Measurements from ENCODE around the gene VN1R2. TPM values are rescaled to one million over a fixed set of nuclear protein-coding genes. Genes with fewer than 3 reads are reported as not detected.
"Not testable (repeated sequence)": the region's sequence is repeated elsewhere in the genome, so short reads cannot be mapped to it uniquely, and the experiment has no call there.

The VN1R2 gene
- total and polyA plus RNA-seq, 7 donors: not detected

- 94 to 95% (median 95%) methylated on average over 2 of the region's 2 CpGs for WGBS, 3 donors
- Histone ChIP-seq H3K4me1 (no peaks in the 10 kb centered on the region), H3K27me3 (ENCODE audit: insufficient read depth in 3 of 3, low read length in 2 of 3) (peaks cover 0 to 2% (median 0%) of the 10 kb centered on the region in 3 donors), H3K4me3 (no peak overlapping the region), H3K9me3 (no peaks in the 10 kb centered on the region), H3K36me3 (ENCODE audit: insufficient read depth in 1 of 2, low read depth in 1 of 2) (no peaks in the 10 kb centered on the region), H3K27ac (no peak overlapping the region)
- DNase-seq (no peak), ATAC-seq (no peak)
- intact Hi-C loops (cut with DNase I): no loop called here
- TF ChIP-seq CTCF (IDR thresholded peaks at IDR 0.05): no peak
Measured at GRCh38 chr19:53275480-53275879, 17.4 kb downstream of the VN1R2 start.

- H3K36me3 ChIP-seq (ENCODE audit: insufficient read depth in 1 of 2, low read depth in 1 of 2); H3K4me1 ChIP-seq; H3K27ac ChIP-seq; H3K4me3 ChIP-seq; intact Hi-C loops (cut with DNase I); H3K27me3 ChIP-seq (ENCODE audit: insufficient read depth in 3 of 3, low read length in 2 of 3); DNase-seq; H3K9me3 ChIP-seq; ATAC-seq: not testable (repeated sequence)
- 25 to 58% (median 40%) methylated on average over 1 to 3 of the region's 8 CpGs for WGBS, 3 donors
Measured at GRCh38 chr19:53281947-53282346, 23.9 kb downstream of the VN1R2 start.

- TF ChIP-seq CTCF (IDR thresholded peaks at IDR 0.05): no peak
- 50 to 58% (median 56%) methylated on average over 4 of the region's 4 CpGs for WGBS, 3 donors
- intact Hi-C loops (cut with DNase I): no loop called here
Measured at GRCh38 chr19:53285087-53285486, 27.0 kb downstream of the VN1R2 start.

GRCh38 chr19:53290758-53291549 lies 32.9 kb downstream of the VN1R2 start:
- Histone ChIP-seq H3K27me3 (ENCODE audit: insufficient read depth in 3 of 3, low read length in 2 of 3) (no peaks in the 10 kb centered on the region), H3K36me3 (ENCODE audit: insufficient read depth in 1 of 2, low read depth in 1 of 2) (no peaks in the 10 kb centered on the region), H3K4me3 (no peak overlapping the region), H3K4me1 (no peaks in the 10 kb centered on the region), H3K9me3 (peaks cover 18% of the 10 kb centered on the region), H3K27ac (no peak overlapping the region)
- intact Hi-C loops (cut with DNase I): no loop called here
- TF ChIP-seq CTCF (IDR thresholded peaks at IDR 0.05): no peak
- no peak for DNase-seq
- 88 to 90% (median 88%) methylated on average over 47 of the region's 47 CpGs for WGBS, 3 donors
- no peak for ATAC-seq

More at GRCh38 chr19:53285087-53285486, 27.0 kb downstream of the VN1R2 start:
- Histone ChIP-seq H3K4me1 (no peaks in the 10 kb centered on the region), H3K9me3 (no peaks in the 10 kb centered on the region), H3K27me3 (ENCODE audit: insufficient read depth in 3 of 3, low read length in 2 of 3) (no peaks in the 10 kb centered on the region), H3K27ac (no peak overlapping the region), H3K4me3 (no peak overlapping the region), H3K36me3 (ENCODE audit: insufficient read depth in 1 of 2, low read depth in 1 of 2) (no peaks in the 10 kb centered on the region)
- DNase-seq (no peak), ATAC-seq (no peak)

GRCh38 chr19:53294786-53295441 lies 36.8 kb downstream of the VN1R2 start:
- WGBS, 3 donors: 83 to 89% (median 86%) methylated on average over 7 of the region's 7 CpGs
- ATAC-seq: no peak
- Histone ChIP-seq H3K27ac (no peak overlapping the region), H3K4me3 (no peak overlapping the region), H3K9me3 (peaks cover 21% of the 10 kb centered on the region), H3K27me3 (ENCODE audit: insufficient read depth in 3 of 3, low read length in 2 of 3) (no peaks in the 10 kb centered on the region), H3K36me3 (ENCODE audit: insufficient read depth in 1 of 2, low read depth in 1 of 2) (no peaks in the 10 kb centered on the region), H3K4me1 (no peaks in the 10 kb centered on the region)
- DNase-seq: no peak
- TF ChIP-seq CTCF (IDR thresholded peaks at IDR 0.05): no peak
- intact Hi-C loops (cut with DNase I): no loop called here

- H3K4me1 ChIP-seq; DNase-seq; intact Hi-C loops (cut with DNase I); H3K27ac ChIP-seq; H3K9me3 ChIP-seq; ATAC-seq; H3K36me3 ChIP-seq (ENCODE audit: insufficient read depth in 1 of 2, low read depth in 1 of 2); H3K4me3 ChIP-seq; H3K27me3 ChIP-seq (ENCODE audit: insufficient read depth in 3 of 3, low read length in 2 of 3): not testable (repeated sequence)
- WGBS, 3 donors: 18 to 71% methylated on average over 1 of the region's 8 CpGs; no CpG with 5 or more reads in 1 of the 3 donors
Measured at GRCh38 chr19:53301341-53301740, 43.2 kb downstream of the VN1R2 start.
